Testis (tissue), 2 donors: ENCODE data around the gene HFE.

Experiments
- POLR2A ChIP-seq: fragments of 450-650 bp; IDR thresholded peaks from one replicate; pipeline ENCODE4 v1.6.1; 2017; ENCODE audit warnings: antibody characterized with exemption, mild to moderate bottlenecking, moderate library complexity
- TF ChIP-seq, protein P1 (sequence below), 3 experiments: fragments of 450-650 bp in 2 of 3; fragments of 200-600 bp in 1 of 3; sonication (generic) in 1 of 3; IDR thresholded peaks; one replicate each; pipeline ENCODE4 v1.5.1; 2016 to 2019; ENCODE audit warnings: antibody characterized with exemption in 3 of 3, mild to moderate bottlenecking in 2 of 3, moderate library complexity in 1 of 3

DNA sequence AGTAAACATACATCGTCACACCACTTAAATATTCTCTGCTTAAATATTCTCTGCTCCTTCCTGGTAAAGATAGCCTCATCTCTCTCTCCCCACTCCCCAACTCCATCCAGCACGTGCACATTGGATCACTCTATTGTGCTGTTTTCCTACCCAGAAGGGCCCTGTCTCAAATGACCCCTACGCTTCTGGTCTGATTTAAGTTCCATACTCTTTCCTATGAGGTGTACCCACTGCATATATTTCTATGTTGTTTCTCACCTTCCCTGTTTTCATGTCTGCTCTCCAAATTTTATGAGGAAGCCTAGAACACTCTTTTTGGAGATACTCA lies 53.7 kb downstream of the HFE start:
- TF ChIP-seq, protein P1, sequence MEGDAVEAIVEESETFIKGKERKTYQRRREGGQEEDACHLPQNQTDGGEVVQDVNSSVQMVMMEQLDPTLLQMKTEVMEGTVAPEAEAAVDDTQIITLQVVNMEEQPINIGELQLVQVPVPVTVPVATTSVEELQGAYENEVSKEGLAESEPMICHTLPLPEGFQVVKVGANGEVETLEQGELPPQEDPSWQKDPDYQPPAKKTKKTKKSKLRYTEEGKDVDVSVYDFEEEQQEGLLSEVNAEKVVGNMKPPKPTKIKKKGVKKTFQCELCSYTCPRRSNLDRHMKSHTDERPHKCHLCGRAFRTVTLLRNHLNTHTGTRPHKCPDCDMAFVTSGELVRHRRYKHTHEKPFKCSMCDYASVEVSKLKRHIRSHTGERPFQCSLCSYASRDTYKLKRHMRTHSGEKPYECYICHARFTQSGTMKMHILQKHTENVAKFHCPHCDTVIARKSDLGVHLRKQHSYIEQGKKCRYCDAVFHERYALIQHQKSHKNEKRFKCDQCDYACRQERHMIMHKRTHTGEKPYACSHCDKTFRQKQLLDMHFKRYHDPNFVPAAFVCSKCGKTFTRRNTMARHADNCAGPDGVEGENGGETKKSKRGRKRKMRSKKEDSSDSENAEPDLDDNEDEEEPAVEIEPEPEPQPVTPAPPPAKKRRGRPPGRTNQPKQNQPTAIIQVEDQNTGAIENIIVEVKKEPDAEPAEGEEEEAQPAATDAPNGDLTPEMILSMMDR (IDR thresholded peaks at IDR 0.05): no peak
- no peak for TF ChIP-seq POLR2A
